Activated CD4-positive, CD25-positive, alpha-beta regulatory T cell treated with anti-CD3 and anti-CD28 coated beads, Interleukin-2, amount 50 U/mL, for 72 hours (primary cell): ENCODE results near the gene TTC9B.
A peak's percentile ranks its signal among the peaks of the same experiment; 100 is the strongest.
"Not testable (repeated sequence)": the region's sequence is repeated elsewhere in the genome, so short reads cannot be mapped to it uniquely, and the experiment has no call there.

Experiments
- DNase-seq: peaks from one replicate; pipeline ENCODE4 v3.0.0; 2021

TTC9B gene

DNA sequence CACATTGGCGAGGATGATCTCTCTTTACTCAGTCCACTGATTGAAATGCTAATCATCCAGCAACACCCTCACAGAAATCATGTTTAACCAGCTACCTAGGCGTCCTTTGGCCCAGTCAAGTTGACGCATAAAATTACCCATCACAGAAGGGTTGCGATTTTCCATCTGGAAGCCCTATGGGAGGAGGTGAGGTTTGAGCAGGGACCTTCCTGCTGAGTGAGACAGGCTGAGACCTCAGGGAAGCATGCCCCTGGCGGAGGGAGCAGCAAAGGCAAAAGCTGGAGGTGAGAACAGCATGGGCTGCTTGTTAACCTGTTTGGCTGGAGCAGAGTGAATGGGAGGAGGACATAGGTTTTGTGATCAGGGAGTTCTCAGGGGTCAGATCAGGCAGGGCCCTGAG lies 7.3 kb downstream of the TTC9B start:
- no peak for DNase-seq

- no peak for DNase-seq
Observed at GRCh38 chr19:40208602-40209001, 9.6 kb downstream of the TTC9B start.

GRCh38 chr19:40205760-40206159 lies 12.4 kb downstream of the TTC9B start:
- no peak for DNase-seq

DNA sequence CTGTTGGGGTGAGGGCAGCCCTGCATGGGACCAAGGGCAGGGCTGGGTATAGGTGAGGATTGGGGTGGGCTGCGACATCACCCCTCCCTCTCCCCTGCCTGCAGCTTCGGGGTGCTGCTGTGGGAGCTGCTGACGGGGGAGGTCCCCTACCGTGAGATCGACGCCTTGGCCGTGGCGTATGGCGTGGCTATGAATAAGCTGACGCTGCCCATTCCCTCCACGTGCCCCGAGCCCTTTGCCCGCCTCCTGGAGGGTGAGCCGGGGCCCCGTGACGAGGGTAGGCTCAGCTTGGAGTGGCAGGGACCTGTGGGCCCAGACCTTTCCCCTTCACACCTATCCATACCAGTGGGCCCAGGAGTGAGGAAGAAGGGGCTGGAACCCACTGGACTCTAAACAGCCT lies 13.8 kb downstream of the TTC9B start:
- no peak for DNase-seq

- no peak for DNase-seq
Observed at GRCh38 chr19:40200341-40201099, 17.7 kb downstream of the TTC9B start.

DNA sequence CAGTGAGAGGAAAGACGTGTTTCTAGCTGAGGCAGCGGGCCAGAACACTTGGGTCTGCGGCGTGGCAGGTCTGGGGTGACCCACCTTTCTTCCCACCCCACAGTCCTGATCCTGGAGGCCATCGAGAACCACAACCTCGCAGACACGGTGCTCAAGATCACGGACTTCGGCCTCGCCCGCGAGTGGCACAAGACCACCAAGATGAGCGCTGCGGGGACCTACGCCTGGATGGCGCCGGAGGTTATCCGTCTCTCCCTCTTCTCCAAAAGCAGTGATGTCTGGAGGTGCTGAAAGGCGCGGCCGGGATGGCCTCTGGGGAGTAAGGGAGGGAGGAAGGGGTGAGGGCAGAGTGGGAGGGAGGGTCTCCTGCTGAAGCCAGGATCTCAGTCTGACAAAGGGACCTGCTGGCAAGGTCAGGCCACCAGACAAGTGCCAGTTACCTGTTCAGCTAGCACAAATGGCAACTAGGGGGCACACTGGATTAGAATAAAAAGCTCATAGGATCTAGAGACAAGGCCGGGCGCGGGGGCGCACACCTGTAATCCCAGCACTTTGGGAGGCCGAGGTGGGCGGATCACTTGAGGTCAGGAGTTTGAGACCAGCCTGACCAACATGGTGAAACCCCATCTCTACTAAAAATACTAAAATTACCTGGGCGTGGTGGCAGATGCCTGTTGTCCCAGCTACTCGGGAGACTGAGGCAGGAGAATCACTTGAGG lies 19.8 kb downstream of the TTC9B start:
- DNase-seq = no peak

DNA sequence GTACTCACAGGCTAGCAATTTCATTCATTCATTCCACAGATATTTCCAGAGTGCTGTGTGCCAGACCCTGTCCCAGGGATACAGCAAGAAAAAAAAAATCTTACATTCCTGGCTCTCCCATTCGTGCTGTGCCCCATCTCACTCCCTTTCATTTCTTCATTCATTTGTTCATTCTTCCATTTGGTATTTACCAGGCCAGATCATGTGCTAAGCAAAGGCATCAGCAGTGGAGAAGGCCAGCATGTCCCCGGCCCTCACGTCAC lies 24.7 kb downstream of the TTC9B start:
- DNase-seq = no peak

- DNase-seq = no peak
Observed at GRCh38 chr19:40192758-40193586, 25.2 kb downstream of the TTC9B start.

DNA sequence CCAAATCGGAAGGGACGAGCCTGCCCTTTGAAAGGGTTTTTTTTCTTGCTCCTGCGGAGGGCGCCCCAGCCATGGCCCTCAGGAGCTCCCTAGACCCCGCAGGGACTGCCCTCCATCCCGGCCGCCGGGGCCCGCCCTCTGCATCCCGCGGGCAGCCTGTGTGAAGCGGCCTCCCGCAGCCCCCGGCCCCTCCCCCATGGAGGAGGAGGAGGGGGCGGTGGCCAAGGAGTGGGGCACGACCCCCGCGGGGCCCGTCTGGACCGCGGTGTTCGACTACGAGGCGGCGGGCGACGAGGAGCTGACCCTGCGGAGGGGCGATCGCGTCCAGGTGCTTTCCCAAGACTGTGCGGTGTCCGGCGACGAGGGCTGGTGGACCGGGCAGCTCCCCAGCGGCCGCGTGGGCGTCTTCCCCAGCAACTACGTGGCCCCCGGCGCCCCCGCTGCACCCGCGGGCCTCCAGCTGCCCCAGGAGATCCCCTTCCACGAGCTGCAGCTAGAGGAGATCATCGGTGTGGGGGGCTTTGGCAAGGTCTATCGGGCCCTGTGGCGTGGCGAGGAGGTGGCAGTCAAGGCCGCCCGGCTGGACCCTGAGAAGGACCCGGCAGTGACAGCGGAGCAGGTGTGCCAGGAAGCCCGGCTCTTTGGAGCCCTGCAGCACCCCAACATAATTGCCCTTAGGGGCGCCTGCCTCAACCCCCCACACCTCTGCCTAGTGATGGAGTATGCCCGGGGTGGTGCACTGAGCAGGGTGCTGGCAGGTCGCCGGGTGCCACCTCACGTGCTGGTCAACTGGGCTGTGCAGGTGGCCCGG lies 26.1 kb downstream of the TTC9B start:
- DNase-seq = peak; percentile 41

- DNase-seq = peak; percentile 76
Observed at GRCh38 chr19:40190891-40191835, 27.0 kb downstream of the TTC9B start, which contains the start of gene MAP3K10. TSS of gene MAP3K10 (plus strand) at chr19:40191426. CDS start at chr19:40192032, 606 bp downstream.

DNA sequence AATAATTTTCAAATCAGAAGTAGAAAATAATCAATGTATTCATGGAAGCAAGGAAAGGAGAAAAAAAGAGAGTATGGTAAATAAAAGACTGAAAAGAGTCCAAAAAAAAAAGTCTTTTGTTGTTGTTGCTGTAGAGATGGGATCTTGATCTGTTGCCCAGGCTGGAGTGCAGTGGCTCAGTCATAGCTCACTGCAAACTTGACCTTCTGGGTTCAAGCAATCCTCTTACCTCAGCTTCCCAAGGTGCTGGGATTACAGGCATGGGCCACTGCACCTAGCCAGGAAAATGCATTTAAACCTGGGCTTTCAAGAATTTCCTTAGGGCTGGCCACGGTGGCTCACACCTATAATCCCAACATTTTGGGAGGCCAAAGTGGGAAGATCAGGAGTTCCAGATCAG lies 33.9 kb downstream of the TTC9B start:
- DNase-seq = no peak

- no peak for DNase-seq
Observed at GRCh38 chr19:40178756-40179155, 39.4 kb downstream of the TTC9B start.

- no peak for DNase-seq
Observed at GRCh38 chr19:40177286-40178070, 40.7 kb downstream of the TTC9B start.

DNA sequence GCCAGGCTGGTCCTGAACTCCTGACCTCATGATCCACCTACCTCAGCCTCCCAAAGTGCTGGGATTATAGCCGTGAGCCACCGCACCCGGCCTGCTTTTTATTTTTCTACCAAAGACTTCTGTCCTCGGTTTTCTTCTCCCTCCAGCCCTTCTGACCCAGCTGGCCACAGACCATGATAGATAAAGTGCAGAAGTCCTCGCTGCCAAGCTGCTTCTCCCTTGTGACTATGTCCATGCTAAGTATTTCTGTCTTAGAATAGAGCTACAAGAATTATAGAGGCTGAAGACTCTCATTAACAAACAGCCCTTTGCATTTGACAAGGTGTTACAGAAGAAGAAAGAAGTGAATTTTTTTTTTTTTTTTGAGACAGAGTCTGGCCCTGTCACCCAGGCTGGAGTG lies 42.4 kb downstream of the TTC9B start:
- no peak for DNase-seq

DNA sequence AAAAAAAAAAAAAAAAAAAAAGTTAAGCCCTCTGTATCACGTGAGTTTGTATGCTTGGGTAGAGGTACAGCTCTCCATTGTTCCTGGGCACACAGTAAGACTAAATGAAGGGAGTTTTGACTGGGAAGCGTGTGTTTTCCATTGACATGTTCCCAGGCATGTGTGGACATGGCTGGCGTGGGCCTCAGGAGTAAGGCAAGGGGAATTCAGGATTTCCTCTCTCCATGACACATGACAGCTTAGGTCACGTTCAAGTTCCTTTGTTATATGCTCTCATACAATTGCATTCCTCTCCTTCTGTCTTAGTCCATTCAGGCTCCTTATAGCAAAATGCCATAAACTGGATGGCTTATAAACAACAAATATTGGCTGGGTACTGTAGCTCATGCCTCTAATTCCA lies 44.1 kb downstream of the TTC9B start:
- no peak for DNase-seq

- DNase-seq = not testable (repeated sequence)
Observed at GRCh38 chr19:40171293-40171692, 46.9 kb downstream of the TTC9B start.

DNA sequence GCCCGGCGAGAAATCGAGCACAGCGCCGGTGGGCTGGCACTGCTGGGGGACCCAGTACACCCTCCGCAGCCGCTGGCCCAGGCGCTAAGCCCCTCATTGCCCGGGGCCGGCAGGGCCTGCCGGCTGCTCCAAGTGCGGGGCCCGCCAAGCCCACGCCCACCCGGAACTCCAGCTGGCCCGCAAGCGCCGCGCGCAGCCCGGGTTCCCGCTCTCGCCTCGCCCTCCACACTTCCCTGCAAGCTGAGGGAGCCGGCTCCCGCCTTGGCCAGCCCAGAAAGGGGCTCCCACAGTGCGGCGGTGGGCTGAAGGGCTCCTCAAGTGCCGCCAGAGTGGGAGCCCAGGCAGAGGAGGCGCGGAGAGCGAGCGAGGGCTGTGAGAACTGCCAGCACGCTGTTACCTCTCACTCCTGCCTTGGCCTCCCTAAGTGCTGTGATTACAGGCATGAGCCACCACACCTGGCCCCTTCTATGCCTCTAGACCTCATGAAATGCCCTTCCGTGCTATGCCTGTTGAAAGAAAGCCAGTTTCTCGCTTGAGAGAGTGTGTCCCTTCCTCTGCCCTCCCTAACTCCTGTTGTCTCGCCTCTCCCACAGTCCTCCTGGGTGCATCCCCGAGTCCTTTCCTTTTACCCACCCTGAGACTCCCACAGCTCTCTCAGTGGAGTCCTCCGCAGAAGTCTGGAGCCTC lies 47.7 kb downstream of the TTC9B start:
- not testable (repeated sequence) for DNase-seq

- not testable (repeated sequence) for DNase-seq
Observed at GRCh38 chr19:40169482-40170302, 48.5 kb downstream of the TTC9B start.
